Astrocyte (in vitro differentiated cells and primary cell): ENCODE data around the gene VSIG2. TPM values are rescaled to one million over a fixed set of nuclear protein-coding genes. Genes with fewer than 3 reads are reported as not detected.

ENCODE experiments used
- DNase-seq: peaks from one replicate; pipeline ENCODE4 v3.0.0-alpha.2; 2010; ENCODE audit warnings: low read depth
- FAIRE-seq: peaks from 2 replicates; lab custom pipeline; 2011; peaks lifted over from hg19 to GRCh38; lab: Jason Lieb, UNC
- H2AFZ ChIP-seq: 2 replicates; pipeline ENCODE4 v1.6.0; 2012; ENCODE audit warnings: low read depth, low read length, inconsistent platforms
- H3K27ac ChIP-seq: 2 replicates; pipeline ENCODE4 v1.5.1; 2011; ENCODE audit warnings: low read depth, low read length, inconsistent platforms
- H3K27me3 ChIP-seq: 2 replicates; pipeline ENCODE4 v1.6.0; 2011; ENCODE audit warnings: low read length, inconsistent platforms; ENCODE audit not compliant: insufficient read depth
- H3K36me3 ChIP-seq: 2 replicates; pipeline ENCODE4 v1.5.1; 2011; ENCODE audit warnings: low read length, inconsistent platforms; ENCODE audit not compliant: insufficient read depth
- H3K4me1 ChIP-seq: 2 replicates; pipeline ENCODE4 v1.5.1; 2011; ENCODE audit warnings: low read length, inconsistent platforms; ENCODE audit not compliant: insufficient read depth
- H3K4me2 ChIP-seq: 2 replicates; pipeline ENCODE4 v1.6.0; 2012; ENCODE audit warnings: low read length, inconsistent platforms
- H3K4me3 ChIP-seq: 2 replicates; pipeline ENCODE4 v1.5.1; 2011; ENCODE audit warnings: low read depth, mild to moderate bottlenecking, low read length, inconsistent platforms; ENCODE audit not compliant: insufficient read depth
- H3K79me2 ChIP-seq: 2 replicates; pipeline ENCODE4 v1.6.0; 2012; ENCODE audit warnings: mild to moderate bottlenecking, low read length, inconsistent platforms; ENCODE audit not compliant: insufficient read depth
- H3K9ac ChIP-seq: 2 replicates; pipeline ENCODE4 v1.6.0; 2012; ENCODE audit warnings: mild to moderate bottlenecking, low read length, inconsistent platforms
- H3K9me3 ChIP-seq: 2 replicates; pipeline ENCODE4 v1.5.1; 2012; ENCODE audit warnings: low read depth, mild to moderate bottlenecking, low read length, inconsistent platforms; ENCODE audit not compliant: insufficient read depth
- H4K20me1 ChIP-seq: 2 replicates; pipeline ENCODE4 v1.6.0; 2012; ENCODE audit warnings: low read length, inconsistent platforms; ENCODE audit not compliant: insufficient read depth
- H3K27ac Mint-ChIP-seq: one replicate; pipeline ENCODE4 v1.8.0; 2021; ENCODE audit warnings: mild to moderate bottlenecking, mixed read lengths; ENCODE audit not compliant: unreplicated experiment
- H3K27me3 Mint-ChIP-seq: one replicate; pipeline ENCODE4 v1.8.0; 2021; ENCODE audit warnings: low read depth, mixed read lengths; ENCODE audit not compliant: unreplicated experiment
- H3K36me3 Mint-ChIP-seq: one replicate; pipeline ENCODE4 v1.8.0; 2021; ENCODE audit warnings: low read depth, mixed read lengths; ENCODE audit not compliant: unreplicated experiment
- H3K4me1 Mint-ChIP-seq: one replicate; pipeline ENCODE4 v1.8.0; 2021; ENCODE audit warnings: low read depth, mixed read lengths; ENCODE audit not compliant: unreplicated experiment
- H3K4me3 Mint-ChIP-seq: one replicate; pipeline ENCODE4 v1.8.0; 2021; ENCODE audit warnings: mild to moderate bottlenecking, moderate library complexity, mixed read lengths; ENCODE audit not compliant: unreplicated experiment
- H3K9me3 Mint-ChIP-seq: one replicate; pipeline ENCODE4 v1.8.0; 2021; ENCODE audit warnings: mild to moderate bottlenecking, mixed read lengths; ENCODE audit not compliant: unreplicated experiment
- CTCF ChIP-seq: IDR thresholded peaks from 2 replicates; pipeline ENCODE4 v1.5.1; 2011; ENCODE audit warnings: low read depth, mild to moderate bottlenecking, inconsistent platforms, low read length, moderate library complexity; ENCODE audit not compliant: insufficient read depth
- EZH2 ChIP-seq: IDR thresholded peaks from 2 replicates; pipeline ENCODE4 v1.6.1; 2012; ENCODE audit warnings: mild to moderate bottlenecking, low read length, inconsistent platforms; ENCODE audit not compliant: insufficient read depth
- total RNA-seq: library from RNA; stranded (reverse); gene quantifications from 2 replicates; pipeline ENCODE4 v1.2.1, GENCODE V29; 2021

VSIG2 gene
- total RNA-seq, 1 donor from 2014 or later: 0.18 TPM

DNA sequence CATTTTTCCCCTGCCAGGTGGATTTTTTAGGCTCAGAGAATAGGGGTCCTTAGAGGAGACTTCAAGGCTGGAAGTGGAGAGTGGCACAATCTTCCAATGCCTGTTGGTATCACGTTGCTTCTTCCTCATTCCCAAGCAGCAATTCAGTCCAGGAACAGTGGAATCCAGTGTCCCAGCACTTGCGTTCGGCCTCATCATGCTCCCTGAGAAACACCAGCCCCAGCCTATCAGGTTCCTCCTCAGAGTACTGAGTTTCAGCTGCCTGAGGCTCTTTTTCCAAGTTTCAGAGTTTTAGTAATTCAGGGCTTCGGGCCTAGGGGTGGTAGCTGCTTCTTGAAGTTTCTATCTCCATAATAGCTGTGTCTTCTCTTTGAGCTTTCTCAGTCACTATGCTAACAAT is 44.2 kb downstream of the VSIG2 start:
- Mint-ChIP-seq H3K27me3 (peaks cover 4% of the 10 kb centered on the region), H3K4me3 (no peak overlapping the region), H3K4me1 (no peaks in the 10 kb centered on the region), H3K9me3 (peaks cover 4% of the 10 kb centered on the region), H3K36me3 (no peaks in the 10 kb centered on the region), H3K27ac (no peak overlapping the region)
- Histone ChIP-seq H4K20me1 (no peaks in the 10 kb centered on the region), H3K4me3 (no peak overlapping the region), H3K27ac (no peak overlapping the region), H3K4me2 (no peak overlapping the region), H3K9me3 (no peaks in the 10 kb centered on the region), H3K4me1 (no peaks in the 10 kb centered on the region), H3K27me3 (no peaks in the 10 kb centered on the region), H3K36me3 (no peaks in the 10 kb centered on the region), H3K79me2 (no peaks in the 10 kb centered on the region), H2AFZ (no peak overlapping the region), H3K9ac (no peak overlapping the region)
- no peak for DNase-seq
- FAIRE-seq: no peak
- TF ChIP-seq CTCF (no peak), EZH2 (no peak)

GRCh38 chr11:124700028-124700427 is 52.0 kb downstream of the VSIG2 start:
- H3K4me1 Mint-ChIP-seq: no peaks in the 10 kb centered on the region
- FAIRE-seq (no peak), DNase-seq (no peak)
- no peak overlapping the region for H3K4me3 Mint-ChIP-seq
- peaks cover 15% of the 10 kb centered on the region for H3K27me3 Mint-ChIP-seq
- no peaks in the 10 kb centered on the region for H3K9me3 ChIP-seq
- no peaks in the 10 kb centered on the region for H3K79me2 ChIP-seq
- H2AFZ ChIP-seq: no peak overlapping the region
- no peak overlapping the region for H3K27ac Mint-ChIP-seq
- no peak overlapping the region for H3K4me3 ChIP-seq
- H3K27me3 ChIP-seq: peaks cover 6% of the 10 kb centered on the region
- no peak overlapping the region for H3K4me2 ChIP-seq
- peaks cover 4% of the 10 kb centered on the region for H3K9me3 Mint-ChIP-seq
- peaks cover 1% of the 10 kb centered on the region for H3K36me3 Mint-ChIP-seq
- H4K20me1 ChIP-seq: no peaks in the 10 kb centered on the region
- no peak for TF ChIP-seq CTCF
- no peak for TF ChIP-seq EZH2
- H3K36me3 ChIP-seq: no peaks in the 10 kb centered on the region
- H3K4me1 ChIP-seq: no peaks in the 10 kb centered on the region
- no peak overlapping the region for H3K9ac ChIP-seq
- no peak overlapping the region for H3K27ac ChIP-seq

DNA sequence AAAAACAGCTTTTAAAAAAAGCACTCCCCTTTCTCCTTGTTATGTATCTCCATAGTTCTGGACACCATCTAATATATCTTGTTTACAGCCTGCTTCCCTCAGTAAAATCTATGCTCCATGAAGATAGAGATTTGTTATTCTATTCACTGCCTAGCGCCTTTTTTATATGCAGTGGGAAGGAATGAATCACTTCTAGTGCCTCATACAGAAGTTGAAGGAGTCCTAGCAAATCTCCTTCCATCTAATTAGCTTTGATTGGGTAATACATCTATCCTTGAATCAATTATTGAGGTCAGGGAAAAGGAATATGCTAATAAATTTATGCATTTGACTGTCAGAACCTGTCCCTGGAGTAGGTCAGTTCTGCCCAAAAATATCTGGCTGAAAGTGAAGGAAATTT is 52.5 kb downstream of the VSIG2 start:
- Histone ChIP-seq H4K20me1 (no peaks in the 10 kb centered on the region), H2AFZ (no peak overlapping the region), H3K4me3 (no peak overlapping the region), H3K79me2 (no peaks in the 10 kb centered on the region), H3K27ac (no peak overlapping the region), H3K4me2 (no peak overlapping the region), H3K4me1 (no peaks in the 10 kb centered on the region), H3K9ac (no peak overlapping the region), H3K9me3 (no peaks in the 10 kb centered on the region), H3K36me3 (no peaks in the 10 kb centered on the region), H3K27me3 (peaks cover 6% of the 10 kb centered on the region)
- DNase-seq: no peak
- Mint-ChIP-seq H3K27ac (no peak overlapping the region), H3K36me3 (peaks cover 1% of the 10 kb centered on the region), H3K4me3 (no peak overlapping the region), H3K9me3 (peaks cover 4% of the 10 kb centered on the region), H3K4me1 (no peaks in the 10 kb centered on the region), H3K27me3 (peaks cover 15% of the 10 kb centered on the region)
- TF ChIP-seq EZH2 (no peak), CTCF (no peak)
- FAIRE-seq: no peak

Other genes starting within 250 kb of the VSIG2 start
- gene OR8B12, start 208.6 kb downstream of the VSIG2 start, total RNA-seq: not detected in 2 replicates
- gene OR8A1, start 182.3 kb downstream of the VSIG2 start, total RNA-seq: not detected in 2 replicates
- gene PANX3, start 140.8 kb downstream of the VSIG2 start, total RNA-seq: not detected in 2 replicates
- gene TBRG1, start 129.4 kb downstream of the VSIG2 start, total RNA-seq: 34.6 and 36.8 TPM in 2 replicates
- 15.4 and 18.5 TPM in 2 replicates for gene SIAE, start 78.5 kb downstream of the VSIG2 start, total RNA-seq
- gene SPA17, start 78.4 kb downstream of the VSIG2 start, total RNA-seq: 5.0 and 6.2 TPM in 2 replicates
- gene NRGN, start 12.3 kb downstream of the VSIG2 start, total RNA-seq: 1.5 and 1.7 TPM in 2 replicates
- 9.4 and 22.0 TPM in 2 replicates for gene ESAM, start 10.0 kb upstream of the VSIG2 start, total RNA-seq
- 13.7 and 18.7 TPM in 2 replicates for gene MSANTD2, start 48.2 kb upstream of the VSIG2 start, total RNA-seq
- gene ROBO3, start 113.2 kb upstream of the VSIG2 start, total RNA-seq: 12.9 and 14.5 TPM in 2 replicates
- gene ROBO4, start 145.6 kb upstream of the VSIG2 start, total RNA-seq: 0.25 TPM in 1 of 2 replicates, not detected in the other
- gene HEPN1, start 167.0 kb upstream of the VSIG2 start, total RNA-seq: not detected in 2 replicates
- 0.19 TPM in 1 of 2 replicates, not detected in the other for gene HEPACAM, start 183.8 kb upstream of the VSIG2 start, total RNA-seq
- gene CCDC15, start 201.9 kb upstream of the VSIG2 start, total RNA-seq: 0.75 and 1.0 TPM in 2 replicates